ENCODE results near the gene CYP11A1.

DNA sequence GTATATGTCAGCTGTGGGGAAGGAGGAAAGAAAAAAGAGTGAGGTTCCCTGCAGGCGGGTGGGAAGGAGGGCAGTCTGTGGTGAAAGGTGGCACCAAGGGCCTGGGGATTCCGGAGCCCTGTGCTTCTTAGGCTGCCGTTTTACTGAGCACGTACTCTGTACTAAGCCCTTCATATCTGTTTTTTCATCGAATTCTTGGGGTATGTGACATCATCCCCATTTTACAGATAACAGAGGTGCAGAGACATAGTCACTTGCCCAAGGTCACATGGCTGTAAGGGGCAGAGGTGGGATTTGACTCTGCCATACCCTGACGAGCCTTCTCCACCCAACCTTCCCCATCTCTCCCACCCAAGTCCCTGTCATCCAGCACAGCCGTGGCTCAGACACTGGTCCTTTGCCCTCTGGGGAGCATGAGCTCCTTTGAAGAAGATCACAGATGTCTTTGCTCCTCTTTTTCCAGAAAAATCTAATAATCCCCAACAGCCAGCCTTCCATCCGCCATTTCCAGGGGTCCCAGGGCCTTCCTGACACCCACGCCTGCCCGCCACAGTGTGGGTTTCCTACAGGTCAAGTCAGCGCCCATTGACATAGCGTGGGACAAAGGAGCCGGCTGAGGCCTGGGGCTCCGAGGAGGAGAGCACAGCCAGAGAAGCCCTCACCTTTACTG is 24.2 kb downstream of the CYP11A1 start:
- TF ChIP-seq, protein P1, sequence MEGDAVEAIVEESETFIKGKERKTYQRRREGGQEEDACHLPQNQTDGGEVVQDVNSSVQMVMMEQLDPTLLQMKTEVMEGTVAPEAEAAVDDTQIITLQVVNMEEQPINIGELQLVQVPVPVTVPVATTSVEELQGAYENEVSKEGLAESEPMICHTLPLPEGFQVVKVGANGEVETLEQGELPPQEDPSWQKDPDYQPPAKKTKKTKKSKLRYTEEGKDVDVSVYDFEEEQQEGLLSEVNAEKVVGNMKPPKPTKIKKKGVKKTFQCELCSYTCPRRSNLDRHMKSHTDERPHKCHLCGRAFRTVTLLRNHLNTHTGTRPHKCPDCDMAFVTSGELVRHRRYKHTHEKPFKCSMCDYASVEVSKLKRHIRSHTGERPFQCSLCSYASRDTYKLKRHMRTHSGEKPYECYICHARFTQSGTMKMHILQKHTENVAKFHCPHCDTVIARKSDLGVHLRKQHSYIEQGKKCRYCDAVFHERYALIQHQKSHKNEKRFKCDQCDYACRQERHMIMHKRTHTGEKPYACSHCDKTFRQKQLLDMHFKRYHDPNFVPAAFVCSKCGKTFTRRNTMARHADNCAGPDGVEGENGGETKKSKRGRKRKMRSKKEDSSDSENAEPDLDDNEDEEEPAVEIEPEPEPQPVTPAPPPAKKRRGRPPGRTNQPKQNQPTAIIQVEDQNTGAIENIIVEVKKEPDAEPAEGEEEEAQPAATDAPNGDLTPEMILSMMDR (IDR thresholded peaks at IDR 0.05; ENCODE audit: low read length) = no peak
- TF ChIP-seq EZH2 (optimal IDR thresholded peaks at IDR 0.05; ENCODE audit: low read depth, low read length) = no peak

Data from MM.1S (cell line).